HEK293 (cell line): ENCODE data around the gene MORF4L2.

ENCODE experiments used
- CTCF ChIA-PET: fragments of 350-600 bp; formaldehyde crosslinking; extraction: SDS; loops from one replicate; lab custom pipeline; 2021; ENCODE audit warnings: antibody characterized with exemption; lab: Yijun Ruan, JAX
- POLR2A ChIA-PET: fragments of 300-600 bp; formaldehyde crosslinking; extraction: SDS; loops from one replicate; lab custom pipeline; 2020; ENCODE audit warnings: antibody characterized with exemption, inconsistent platforms; lab: Yijun Ruan, JAX
- H3K27ac ChIP-seq: fragments of 200-500 bp; sonication (Bioruptor generic); 2 replicates; pipeline ENCODE4 v1.5.1; 2014; ENCODE audit warnings: low read depth, low read length, control low read depth, inconsistent platforms; ENCODE audit errors: extremely low read depth
- H3K36me3 ChIP-seq, 2 experiments: fragments of 200-500 bp in 1 of 2; sonication (Bioruptor generic) in 1 of 2; 1 replicate in 1 of 2; 2 replicates in 1 of 2; pipeline ENCODE4 v1.5.1; 2014 to 2017; ENCODE audit warnings: inconsistent platforms in 2 of 2, low read length in 2 of 2; ENCODE audit not compliant: control insufficient read depth in 2 of 2, insufficient read depth in 1 of 2
- H3K4me1 ChIP-seq: fragments of 200-500 bp; sonication (Bioruptor generic); 2 replicates; pipeline ENCODE4 v1.5.1; 2014; ENCODE audit warnings: mild to moderate bottlenecking, low read length, inconsistent platforms; ENCODE audit not compliant: control insufficient read depth, insufficient read depth
- H3K4me3 ChIP-seq: 2 replicates; pipeline ENCODE4 v1.5.1; 2011; ENCODE audit warnings: low read depth, mild to moderate bottlenecking, control low read depth, low read length, moderate library complexity
- H3K9me3 ChIP-seq: fragments of 200-500 bp; sonication (Bioruptor generic); 2 replicates; pipeline ENCODE4 v1.5.1; 2014; ENCODE audit warnings: low read depth, low read length, inconsistent platforms; ENCODE audit not compliant: control insufficient read depth, insufficient read depth
- BCL6B ChIP-seq: fragments of 450-650 bp; formaldehyde crosslinking; IDR thresholded peaks from 2 replicates; pipeline ENCODE4 v1.5.1; 2017; ENCODE audit warnings: missing biosample characterization, missing genetic modification characterization
- CTCF ChIP-seq: fragments of 450-650 bp; formaldehyde crosslinking; IDR thresholded peaks from 2 replicates; pipeline ENCODE4 v1.5.1; 2016; ENCODE audit warnings: missing biosample characterization, missing genetic modification characterization
- EGR2 ChIP-seq: fragments of 450-650 bp; formaldehyde crosslinking; IDR thresholded peaks from 2 replicates; pipeline ENCODE4 v1.5.1; 2016; ENCODE audit warnings: low read depth, missing biosample characterization, missing genetic modification characterization
- HOXD13 ChIP-seq: sonication (generic); formaldehyde crosslinking; IDR thresholded peaks from 2 replicates; pipeline ENCODE4 v1.8.0; 2022; ENCODE audit warnings: missing genetic modification reagents, borderline replicate concordance
- KLF17 ChIP-seq: fragments of 450-650 bp; formaldehyde crosslinking; IDR thresholded peaks from 2 replicates; pipeline ENCODE4 v1.5.1; 2016; ENCODE audit warnings: missing biosample characterization, missing genetic modification characterization
- PRDM6 ChIP-seq: fragments of 450-650 bp; formaldehyde crosslinking; IDR thresholded peaks from 2 replicates; pipeline ENCODE4 v1.5.1; 2017; ENCODE audit warnings: missing biosample characterization, missing genetic modification characterization
- SP2 ChIP-seq: fragments of 450-650 bp; formaldehyde crosslinking; IDR thresholded peaks from 2 replicates; pipeline ENCODE4 v1.5.1; 2016; ENCODE audit warnings: missing biosample characterization, missing genetic modification characterization
- SP7 ChIP-seq: fragments of 450-650 bp; formaldehyde crosslinking; IDR thresholded peaks from 2 replicates; pipeline ENCODE4 v1.5.1; 2016; ENCODE audit warnings: missing biosample characterization, missing genetic modification characterization
- ZBTB11 ChIP-seq: fragments of 450-650 bp; formaldehyde crosslinking; conservative IDR thresholded peaks from 2 replicates; pipeline ENCODE4 v1.5.1; 2016; ENCODE audit warnings: low read depth, missing biosample characterization, missing genetic modification characterization
- ZBTB17 ChIP-seq: fragments of 450-650 bp; formaldehyde crosslinking; IDR thresholded peaks from 2 replicates; pipeline ENCODE4 v1.5.1; 2016; ENCODE audit warnings: missing biosample characterization, missing genetic modification characterization
- ZFP69B ChIP-seq: fragments of 450-650 bp; formaldehyde crosslinking; IDR thresholded peaks from 2 replicates; pipeline ENCODE4 v1.5.1; 2016; ENCODE audit warnings: missing biosample characterization, missing genetic modification characterization
- ZNF311 ChIP-seq: fragments of 450-650 bp; formaldehyde crosslinking; IDR thresholded peaks from 2 replicates; pipeline ENCODE4 v1.5.1; 2017; ENCODE audit warnings: missing biosample characterization, missing genetic modification characterization, borderline replicate concordance
- ZNF335 ChIP-seq: fragments of 450-650 bp; formaldehyde crosslinking; conservative IDR thresholded peaks from 2 replicates; pipeline ENCODE4 v1.5.1; 2016; ENCODE audit warnings: missing biosample characterization, missing genetic modification characterization
- ZNF350 ChIP-seq: fragments of 450-650 bp; formaldehyde crosslinking; IDR thresholded peaks from 2 replicates; pipeline ENCODE4 v1.5.0; 2017; ENCODE audit warnings: missing biosample characterization, mild to moderate bottlenecking, missing genetic modification characterization
- ZNF354C ChIP-seq: fragments of 450-650 bp; formaldehyde crosslinking; IDR thresholded peaks from 2 replicates; pipeline ENCODE4 v1.5.1; 2016; ENCODE audit warnings: missing biosample characterization, missing genetic modification characterization, low read depth, borderline replicate concordance
- ZNF394 ChIP-seq: fragments of 450-650 bp; formaldehyde crosslinking; IDR thresholded peaks from 2 replicates; pipeline ENCODE4 v1.5.1; 2016; ENCODE audit warnings: missing biosample characterization, missing genetic modification characterization, mild to moderate bottlenecking, moderate library complexity, borderline replicate concordance
- ZNF585B ChIP-seq: fragments of 450-650 bp; formaldehyde crosslinking; IDR thresholded peaks from 2 replicates; pipeline ENCODE4 v1.5.1; 2016; ENCODE audit warnings: missing biosample characterization, missing genetic modification characterization
- ZNF626 ChIP-seq: fragments of 450-650 bp; sonication (Bioruptor Pico); formaldehyde crosslinking; IDR thresholded peaks from 2 replicates; pipeline ENCODE4 v1.5.1; 2018; ENCODE audit warnings: missing biosample characterization, missing genetic modification characterization, inconsistent platforms
- ZNF639 ChIP-seq: fragments of 450-650 bp; formaldehyde crosslinking; IDR thresholded peaks from 2 replicates; pipeline ENCODE4 v1.5.1; 2016; ENCODE audit warnings: missing biosample characterization, missing genetic modification characterization
- ZNF645 ChIP-seq: fragments of 450-650 bp; formaldehyde crosslinking; IDR thresholded peaks from 2 replicates; pipeline ENCODE4; 2016; ENCODE audit warnings: missing biosample characterization, missing genetic modification characterization
- ZNF677 ChIP-seq: fragments of 450-650 bp; IDR thresholded peaks from 2 replicates; pipeline ENCODE4 v1.5.0; 2018; ENCODE audit warnings: missing biosample characterization, mild to moderate bottlenecking, missing genetic modification characterization, moderate library complexity
- ZNF791 ChIP-seq: fragments of 450-650 bp; formaldehyde crosslinking; IDR thresholded peaks from 2 replicates; pipeline ENCODE4 v1.5.1; 2016; ENCODE audit warnings: missing biosample characterization, missing genetic modification characterization
- ZNF837 ChIP-seq: fragments of 450-650 bp; formaldehyde crosslinking; IDR thresholded peaks from 2 replicates; pipeline ENCODE4 v1.5.1; 2016; ENCODE audit warnings: missing biosample characterization, missing genetic modification characterization
- TF ChIP-seq, protein P1 (sequence below): fragments of 450-650 bp; formaldehyde crosslinking; IDR thresholded peaks from 2 replicates; pipeline ENCODE4 v1.5.1; 2016; ENCODE audit warnings: missing biosample characterization, missing genetic modification characterization

The MORF4L2 gene

DNA sequence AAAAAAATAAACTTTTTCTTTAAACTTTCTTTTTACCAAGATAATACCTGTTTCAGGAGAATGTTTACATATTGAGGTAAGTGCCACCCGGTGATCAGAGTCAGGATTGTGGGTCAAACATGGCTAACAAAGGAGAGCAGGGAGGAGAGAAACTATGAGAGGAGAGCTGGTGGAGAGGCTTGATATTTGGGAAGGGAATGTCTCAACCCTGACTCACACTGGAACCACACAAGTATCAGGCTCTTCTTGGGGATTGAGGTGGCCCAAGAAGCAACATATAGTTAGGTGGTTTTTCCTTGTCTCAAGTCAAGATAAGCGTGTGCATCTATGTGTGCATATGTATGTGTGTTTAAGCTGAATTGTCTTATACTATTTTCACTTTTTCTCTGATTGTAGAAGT, 51.1 kb downstream of the MORF4L2 start (continued):
- no peak for TF ChIP-seq ZBTB11 (tag by site-specific recombination)
- no peak for TF ChIP-seq EGR2 (tag by site-specific recombination)
- no peak for TF ChIP-seq PRDM6
- no peak for TF ChIP-seq BCL6B (tag by site-specific recombination)
- TF ChIP-seq ZNF311: no peak
- TF ChIP-seq ZNF350 (tag by site-specific recombination): no peak
- no peak for TF ChIP-seq KLF17 (tag by site-specific recombination)
- TF ChIP-seq ZNF394 (tag by site-specific recombination): no peak

- no peaks in the 10 kb centered on the region for H3K9me3 ChIP-seq
- ChIA-PET POLR2A (interaction anchor here (2.7 kb wide), 1 partner anchor 21 kb away, joined by 7 read pairs; no protein-coding TSS in a partner anchor), CTCF (interaction anchor here (0.6 to 1.7 kb wide), 8 partner anchors 9 to 505 kb away, joined by 3 to 10 read pairs (median 4); partner anchors contain the start of gene TCEAL3)
- H3K27ac ChIP-seq: no peak overlapping the region
- no peak overlapping the region for H3K4me3 ChIP-seq
- peaks cover 4% of the 10 kb centered on the region; the same call in 1 of the 2 replicates for H3K4me1 ChIP-seq
- peaks cover 0 to 5% of the 10 kb centered on the region in 2 experiments; a peak in 1 of 3 replicates for H3K36me3 ChIP-seq
- TF ChIP-seq ZNF791 (tag by site-specific recombination): no peak
- no peak for TF ChIP-seq ZBTB17
- no peak for TF ChIP-seq ZNF394 (tag by site-specific recombination)
- no peak for TF ChIP-seq ZNF335 (tag by site-specific recombination)
- TF ChIP-seq CTCF (tag by site-specific recombination): no peak
- TF ChIP-seq SP2 (tag by site-specific recombination): no peak
- TF ChIP-seq ZNF585B (tag by site-specific recombination): no peak
- TF ChIP-seq HOXD13 (CRISPR knock-in tag): no peak
- TF ChIP-seq ZNF626 (tag by site-specific recombination): no peak
- TF ChIP-seq ZNF837 (tag by site-specific recombination): no peak
- TF ChIP-seq ZNF354C (tag by site-specific recombination): no peak
- TF ChIP-seq ZFP69B: no peak
- TF ChIP-seq ZNF645 (tag by site-specific recombination): no peak
- TF ChIP-seq SP7 (tag by site-specific recombination): no peak
- TF ChIP-seq ZNF677: no peak
- TF ChIP-seq, protein P1, sequence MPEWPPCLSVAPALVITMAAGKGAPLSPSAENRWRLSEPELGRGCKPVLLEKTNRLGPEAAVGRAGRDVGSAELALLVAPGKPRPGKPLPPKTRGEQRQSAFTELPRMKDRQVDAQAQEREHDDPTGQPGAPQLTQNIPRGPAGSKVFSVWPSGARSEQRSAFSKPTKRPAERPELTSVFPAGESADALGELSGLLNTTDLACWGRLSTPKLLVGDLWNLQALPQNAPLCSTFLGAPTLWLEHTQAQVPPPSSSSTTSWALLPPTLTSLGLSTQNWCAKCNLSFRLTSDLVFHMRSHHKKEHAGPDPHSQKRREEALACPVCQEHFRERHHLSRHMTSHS (tag by site-specific recombination): no peak
- TF ChIP-seq ZNF639 (tag by site-specific recombination): no peak
These were observed 55.4 kb downstream of the MORF4L2 start for GRCh38 chrX:103631145-103631544.
